HFFc6 (cell line): ENCODE results near the gene GNAO1. TPM values are rescaled to one million over a fixed set of nuclear protein-coding genes. Genes with fewer than 3 reads are reported as not detected.

Experiments used
- DNase-seq: peaks from one replicate; pipeline ENCODE4 v3.0.0-alpha.2; 2018
- H3K27ac Mint-ChIP-seq: 2 replicates; pipeline ENCODE4 v1.8.0; 2020; ENCODE audit warnings: mild to moderate bottlenecking, mixed read lengths
- H3K27me3 Mint-ChIP-seq: 2 replicates; pipeline ENCODE4 v1.8.0; 2021; ENCODE audit warnings: mild to moderate bottlenecking, moderate library complexity, mixed read lengths; ENCODE audit not compliant: insufficient read depth
- H3K36me3 Mint-ChIP-seq: 2 replicates; pipeline ENCODE4 v1.8.0; 2021; ENCODE audit warnings: low read depth, mixed read lengths
- H3K4me1 Mint-ChIP-seq: 2 replicates; pipeline ENCODE4 v1.8.0; 2020; ENCODE audit warnings: low read depth, mixed read lengths
- H3K4me3 Mint-ChIP-seq: 2 replicates; pipeline ENCODE4 v1.8.0; 2020; ENCODE audit warnings: mild to moderate bottlenecking, moderate library complexity, mixed read lengths
- H3K9me3 Mint-ChIP-seq: 2 replicates; pipeline ENCODE4 v1.8.0; 2020; ENCODE audit warnings: mild to moderate bottlenecking, mixed read lengths
- CTCF ChIP-seq: fragments of 200-600 bp; sonication (generic); IDR thresholded peaks from 2 replicates; pipeline ENCODE4 v1.5.0; 2021; ENCODE audit warnings: antibody characterized with exemption, mild to moderate bottlenecking
- total RNA-seq, 6 experiments: library from RNA; stranded (reverse); fragmentation: NEBNext Ultra II Directional; extraction: Animal tissue kit (Norgen Biotek cat#: 25700); gene quantifications; 2 replicates in 1 of 6; 3 replicates in 5 of 6; pipeline ENCODE4 v1.2.3, GENCODE V29; 2021

Gene GNAO1
- total RNA-seq, 6 experiments from 2014 or later: 0.07 to 0.48 (median 0.37) TPM; not detected in 1

GRCh38 chr16:56357241-56357764, 166.0 kb downstream of the GNAO1 start:
- peak overlapping the region; percentile 97 for H3K27ac Mint-ChIP-seq
- H3K4me3 Mint-ChIP-seq: peak overlapping the region; percentile 95
- H3K4me1 Mint-ChIP-seq: peaks cover 34% of the 10 kb centered on the region
- peaks cover 16% of the 10 kb centered on the region for H3K36me3 Mint-ChIP-seq
- H3K9me3 Mint-ChIP-seq: no peaks in the 10 kb centered on the region
- TF ChIP-seq CTCF: no peak
- peak; percentile 53 for DNase-seq
- peaks cover 4% of the 10 kb centered on the region for H3K27me3 Mint-ChIP-seq

GRCh38 chr16:56357765-56358322, 166.6 kb downstream of the GNAO1 start:
- H3K27ac Mint-ChIP-seq: peak overlapping the region; percentile 97

GRCh38 chr16:56360117-56361008, 169.1 kb downstream of the GNAO1 start:
- TF ChIP-seq CTCF: no peak
- Mint-ChIP-seq H3K9me3 (no peaks in the 10 kb centered on the region), H3K27me3 (peaks cover 4% of the 10 kb centered on the region), H3K36me3 (peaks cover 16% of the 10 kb centered on the region), H3K27ac (no peak overlapping the region), H3K4me3 (no peak overlapping the region), H3K4me1 (peaks cover 34% of the 10 kb centered on the region)
- no peak for DNase-seq

More at GRCh38 chr16:56357765-56358322, 166.6 kb downstream of the GNAO1 start:
- DNase-seq: no peak
- peaks cover 16% of the 10 kb centered on the region for H3K36me3 Mint-ChIP-seq
- peak; percentile 47 for TF ChIP-seq CTCF
- peaks cover 34% of the 10 kb centered on the region for H3K4me1 Mint-ChIP-seq
- peaks cover 4% of the 10 kb centered on the region for H3K27me3 Mint-ChIP-seq
- peak overlapping the region; percentile 95 for H3K4me3 Mint-ChIP-seq
- H3K9me3 Mint-ChIP-seq: no peaks in the 10 kb centered on the region

DNA sequence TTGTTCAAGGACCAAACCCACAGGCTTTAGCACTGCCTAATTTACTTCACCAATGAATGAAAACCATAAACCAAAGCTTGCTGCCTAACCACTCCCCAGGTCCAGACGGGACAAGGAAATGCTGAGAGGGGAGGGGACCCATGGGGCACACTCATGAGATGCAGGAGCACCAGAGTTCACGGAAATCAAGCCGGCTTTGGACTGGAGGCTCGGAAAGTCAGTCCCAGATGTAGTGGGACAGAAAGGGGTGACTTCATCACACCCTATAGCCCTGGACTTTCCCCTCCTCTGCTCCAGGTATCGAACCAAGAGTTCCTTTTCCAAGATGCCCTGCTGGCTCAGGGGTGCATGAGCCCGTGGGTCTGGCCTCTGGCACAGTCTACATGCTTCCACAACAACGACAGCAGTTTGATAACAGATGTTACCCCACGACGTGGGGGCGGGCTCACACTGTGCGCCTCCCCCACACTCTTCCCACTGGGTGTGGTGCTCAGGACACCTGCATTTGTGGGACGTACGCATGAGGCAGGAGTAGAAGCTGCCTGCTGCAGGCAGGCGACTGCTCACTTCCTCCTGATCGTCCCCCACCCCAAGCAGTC, 170.9 kb downstream of the GNAO1 start:
- Mint-ChIP-seq H3K27me3 (no peaks in the 10 kb centered on the region), H3K4me1 (peaks cover 18% of the 10 kb centered on the region), H3K27ac (no peak overlapping the region), H3K4me3 (no peak overlapping the region), H3K36me3 (peaks cover 16% of the 10 kb centered on the region), H3K9me3 (no peaks in the 10 kb centered on the region)
- DNase-seq: no peak
- no peak for TF ChIP-seq CTCF

- H3K4me3 Mint-ChIP-seq: no peak overlapping the region
- H3K36me3 Mint-ChIP-seq: peaks cover 16% of the 10 kb centered on the region
- DNase-seq: no peak
- H3K27ac Mint-ChIP-seq: no peak overlapping the region
- H3K4me1 Mint-ChIP-seq: peaks cover 13% of the 10 kb centered on the region
- no peaks in the 10 kb centered on the region for H3K27me3 Mint-ChIP-seq
- no peak for TF ChIP-seq CTCF
- no peaks in the 10 kb centered on the region for H3K9me3 Mint-ChIP-seq
These were observed 171.4 kb downstream of the GNAO1 start for GRCh38 chr16:56362706-56363105.
